Measurements from ENCODE around the gene TCF12. TPM values are rescaled to one million over a fixed set of nuclear protein-coding genes. Genes with fewer than 3 reads are reported as not detected.

Gene TCF12
- total and polyA plus RNA-seq, 8 donors: 7.7 to 67.4 (median 27.3) TPM

- no peak for TF ChIP-seq CTCF (IDR thresholded peaks at IDR 0.05)
- H3K27ac ChIP-seq: no peak overlapping the region
- no peaks in the 10 kb centered on the region for H3K9me3 ChIP-seq
- H3K4me3 ChIP-seq: no peak overlapping the region
- H3K4me1 ChIP-seq: no peaks in the 10 kb centered on the region
- intact Hi-C loops (cut with DNase I): no loop called here
- 95 to 100% methylated on average over 1 of the region's 1 CpG for WGBS, 2 donors
- peak in 1 of 4 donors; percentile 35 for ATAC-seq
- H3K27me3 ChIP-seq: no peaks in the 10 kb centered on the region
- peaks cover 0 to 8% (median 0%) of the 10 kb centered on the region in 3 donors for H3K36me3 ChIP-seq
- FAIRE-seq: no peak
- DNase-seq: no peak
Measured at GRCh38 chr15:57196865-57197264, 278.4 kb downstream of the TCF12 start.

- no peak overlapping the region for H3K4me3 ChIP-seq
- no peak for DNase-seq
- FAIRE-seq: no peak
- ATAC-seq: no peak
- H3K4me1 ChIP-seq: no peaks in the 10 kb centered on the region
- WGBS, 2 donors: 89% methylated on average over 2 of the region's 2 CpGs
- no peak for TF ChIP-seq CTCF (IDR thresholded peaks at IDR 0.05)
- no peaks in the 10 kb centered on the region for H3K36me3 ChIP-seq
- H3K9me3 ChIP-seq: no peaks in the 10 kb centered on the region
- no peaks in the 10 kb centered on the region for H3K27me3 ChIP-seq
- no peak overlapping the region for H3K27ac ChIP-seq
- intact Hi-C loops (cut with DNase I): no loop called here
Measured at GRCh38 chr15:57198131-57198530, 279.7 kb downstream of the TCF12 start.

- DNase-seq (no peak), FAIRE-seq (no peak), ATAC-seq (peak in 2 of 4 donors; percentile 44 to 51)
- intact Hi-C loops (cut with DNase I): no loop called here
- Histone ChIP-seq H3K4me3 (no peak overlapping the region), H3K36me3 (no peaks in the 10 kb centered on the region), H3K9me3 (no peaks in the 10 kb centered on the region), H3K4me1 (no peaks in the 10 kb centered on the region), H3K27ac (no peak overlapping the region), H3K27me3 (no peaks in the 10 kb centered on the region)
- WGBS, 2 donors: 41% methylated on average over 8 of the region's 8 CpGs
- no peak for TF ChIP-seq CTCF (IDR thresholded peaks at IDR 0.05)
Measured at GRCh38 chr15:57198654-57199291, 280.3 kb downstream of the TCF12 start.

- intact Hi-C loops (cut with DNase I): no loop called here
- ATAC-seq (no peak), FAIRE-seq (no peak)
Measured at GRCh38 chr15:57201578-57201977, 283.1 kb downstream of the TCF12 start.

More at GRCh38 chr15:57201578-57201977, 283.1 kb downstream of the TCF12 start:
- TF ChIP-seq CTCF (IDR thresholded peaks at IDR 0.05): no peak
- H3K4me1 ChIP-seq: peaks cover 0 to 6% (median 0%) of the 10 kb centered on the region in 3 donors
- H3K27me3 ChIP-seq: no peaks in the 10 kb centered on the region
- H3K36me3 ChIP-seq: no peaks in the 10 kb centered on the region
- H3K27ac ChIP-seq: no peak overlapping the region
- DNase-seq: no peak
- 73% methylated on average over 2 of the region's 2 CpGs for WGBS, 2 donors
- H3K9me3 ChIP-seq: no peaks in the 10 kb centered on the region
- no peak overlapping the region for H3K4me3 ChIP-seq

Measured in pancreas (tissue), 10 donors.